HCT116 (cell line): ENCODE data around the gene ILDR1. TPM values are rescaled to one million over a fixed set of nuclear protein-coding genes. Genes with fewer than 3 reads are reported as not detected.

ENCODE experiments used
- ATAC-seq: fragments of 200-7000 bp; cut with Tn5 transposase; 2 replicates; pipeline ENCODE4 v1.9.1; 2020; ENCODE audit warnings: mild to moderate bottlenecking, moderate library complexity
- BruUV-seq: library from RNA; stranded (reverse); fragments of 400-500 nt; replicated peaks from 2 replicates; lab custom pipeline; 2021; lab: Mats Ljungman, UMichigan
- CTCF ChIA-PET: fragments of 300-600 bp; sonication (Branson Sonifier 250); formaldehyde crosslinking; loops from one replicate; lab custom pipeline; 2021; ENCODE audit warnings: antibody characterized with exemption; lab: Charles Lee
- POLR2A ChIA-PET: fragments of 300-600, 350-600 bp; sonication (Branson Sonifier 250); formaldehyde crosslinking; loops from one replicate; lab custom pipeline; 2021; ENCODE audit warnings: antibody characterized with exemption; lab: Charles Lee
- RAD21 ChIA-PET, 2 experiments: fragments of 300-600 bp; sonication (Branson Sonifier 250); formaldehyde crosslinking; loops; one replicate each; lab custom pipeline; 2023; ENCODE audit warnings: low total read pairs in 2 of 2; ENCODE audit not compliant: uncharacterized antibody in 2 of 2, unreplicated experiment in 2 of 2, low non-redundant PET in 1 of 2; lab: Charles Lee
- DNase-seq: peaks from one replicate; pipeline ENCODE4 v3.0.0-alpha.2; 2010; ENCODE audit warnings: low read depth, low spot score
- H2AFZ ChIP-seq: fragments of 200-600 bp; shearing (Covaris generic), sonication (generic); 2 replicates; pipeline ENCODE4 v1.6.1; 2017; ENCODE audit warnings: low read depth, mixed run types, mixed read lengths, antibody characterized with exemption, low read length; ENCODE audit not compliant: poor library complexity, severe bottlenecking
- H3K27ac ChIP-seq: 2 replicates; pipeline ENCODE4 v1.5.1; 2012; ENCODE audit warnings: low read depth, low read length
- H3K27me3 ChIP-seq: fragments of 200-600 bp; sonication (generic); 2 replicates; pipeline ENCODE4 v1.6.1; 2016; ENCODE audit warnings: mixed run types, low read length, mixed read lengths; ENCODE audit not compliant: insufficient read depth
- H3K36me3 ChIP-seq, 2 experiments: fragments of 200-500 bp in 1 of 2; fragments of 200-600 bp in 1 of 2; sonication (Bioruptor generic) in 1 of 2; sonication (generic) in 1 of 2; 2 replicates each; pipeline versions ENCODE4 v1.5.1 to v1.6.1; 2014 to 2016; ENCODE audit warnings: low read length in 2 of 2, inconsistent platforms in 1 of 2, mixed read lengths in 1 of 2, mixed run types in 1 of 2; ENCODE audit not compliant: insufficient read depth in 2 of 2, control insufficient read depth in 1 of 2
- H3K4me1 ChIP-seq, 2 experiments: fragments of 200-600 bp in 1 of 2; sonication (generic) in 1 of 2; 2 replicates each; pipeline versions ENCODE4 v1.5.1 to v1.6.1; 2012 to 2017; ENCODE audit warnings: low read length in 2 of 2, inconsistent platforms in 1 of 2, mild to moderate bottlenecking in 1 of 2, mixed read lengths in 1 of 2, mixed run types in 1 of 2, moderate library complexity in 1 of 2; ENCODE audit not compliant: insufficient read depth in 2 of 2, control insufficient read depth in 1 of 2
- H3K4me2 ChIP-seq: fragments of 200-600 bp; sonication (generic); 2 replicates; pipeline ENCODE4 v1.6.1; 2017; ENCODE audit warnings: mixed run types, low read length, mixed read lengths
- H3K4me3 ChIP-seq, 2 experiments: fragments of 200-600 bp in 1 of 2; sonication (generic) in 1 of 2; replicated peaks in 1 of 2; 2 replicates each; pipeline ENCODE4 v1.5.1; 2011 to 2016; ENCODE audit warnings: low read length in 2 of 2, control low read depth in 1 of 2, low read depth in 1 of 2, mild to moderate bottlenecking in 1 of 2, mixed read lengths in 1 of 2, mixed run types in 1 of 2
- H3K79me2 ChIP-seq: fragments of 200-600 bp; sonication (generic); 2 replicates; pipeline ENCODE4 v1.6.1; 2017; ENCODE audit warnings: mild to moderate bottlenecking, mixed run types, low read length, moderate library complexity, mixed read lengths; ENCODE audit not compliant: insufficient read depth
- H3K9ac ChIP-seq: fragments of 200-600 bp; sonication (generic); 2 replicates; pipeline ENCODE4 v1.6.1; 2016; ENCODE audit warnings: low read length, mixed read lengths
- H3K9me2 ChIP-seq: fragments of 200-600 bp; sonication (generic), shearing (Covaris generic); 2 replicates; pipeline ENCODE4 v1.6.1; 2017; ENCODE audit warnings: mixed run types, mild to moderate bottlenecking, moderate library complexity; ENCODE audit not compliant: insufficient read depth
- H3K9me3 ChIP-seq, 2 experiments: fragments of 200-500 bp in 1 of 2; fragments of 200-600 bp in 1 of 2; sonication (Bioruptor generic) in 1 of 2; sonication (generic) in 1 of 2; 2 replicates each; pipeline ENCODE4 v1.6.1; 2014 to 2017; ENCODE audit warnings: low read length in 2 of 2, mixed read lengths in 2 of 2, inconsistent platforms in 1 of 2, low read depth in 1 of 2, mild to moderate bottlenecking in 1 of 2, mixed run types in 1 of 2, moderate library complexity in 1 of 2; ENCODE audit not compliant: control insufficient read depth in 1 of 2, insufficient read depth in 1 of 2
- H4K20me1 ChIP-seq: fragments of 200-600 bp; sonication (generic), shearing (Covaris generic); 2 replicates; pipeline ENCODE4 v1.6.1; 2017; ENCODE audit warnings: mixed run types, mild to moderate bottlenecking, moderate library complexity; ENCODE audit not compliant: insufficient read depth
- ATF3 ChIP-seq: IDR thresholded peaks from 2 replicates; pipeline ENCODE4 v1.6.1; 2012
- CBX3 ChIP-seq: IDR thresholded peaks from 2 replicates; pipeline ENCODE4 v1.6.1; 2012; ENCODE audit warnings: low read depth
- CEBPB ChIP-seq: IDR thresholded peaks from 2 replicates; pipeline ENCODE4 v1.6.1; 2012; ENCODE audit warnings: low read depth
- CTCF ChIP-seq, 3 experiments: fragments of 200-600 bp in 1 of 3; sonication (generic) in 1 of 3; IDR thresholded peaks in 2 of 3; conservative IDR thresholded peaks in 1 of 3; 2 replicates each; pipeline ENCODE4 v1.5.1; 2012 to 2017; ENCODE audit warnings: low read depth in 2 of 3, low read length in 2 of 3, antibody characterized with exemption in 1 of 3, borderline replicate concordance in 1 of 3, control low read depth in 1 of 3, mild to moderate bottlenecking in 1 of 3, mixed read lengths in 1 of 3, mixed run types in 1 of 3, moderate library complexity in 1 of 3; ENCODE audit not compliant: insufficient read depth in 1 of 3
- EGR1 ChIP-seq: IDR thresholded peaks from 2 replicates; pipeline ENCODE4 v1.6.1; 2012; ENCODE audit warnings: low read depth
- ELF1 ChIP-seq: IDR thresholded peaks from 2 replicates; pipeline ENCODE4 v1.6.1; 2012; ENCODE audit warnings: low read depth, borderline replicate concordance
- EZH2 ChIP-seq: fragments of 200-600 bp; sonication (generic); IDR thresholded peaks from 2 replicates; pipeline ENCODE4 v1.6.1; 2017; ENCODE audit warnings: antibody characterized with exemption, mixed run types
- EZH2phosphoT487 ChIP-seq: fragments of 200-600 bp; IDR thresholded peaks from 2 replicates; pipeline ENCODE4 v1.6.1; 2018; ENCODE audit warnings: antibody characterized with exemption, borderline replicate concordance
- JUND ChIP-seq: IDR thresholded peaks from 2 replicates; pipeline ENCODE4 v1.6.1; 2012
- POLR2A ChIP-seq: IDR thresholded peaks from 2 replicates; pipeline ENCODE4 v1.7.0; 2011; ENCODE audit warnings: borderline replicate concordance; ENCODE audit not compliant: insufficient read depth, insufficient read length; ENCODE audit errors: extremely low read depth
- RAD21 ChIP-seq: IDR thresholded peaks from 2 replicates; pipeline ENCODE4 v1.6.1; 2012; ENCODE audit warnings: low read depth, mild to moderate bottlenecking
- SP1 ChIP-seq: IDR thresholded peaks from 2 replicates; pipeline ENCODE4 v1.6.1; 2012; ENCODE audit warnings: low read depth
- SRF ChIP-seq: IDR thresholded peaks from 2 replicates; pipeline ENCODE4 v1.6.1; 2012; ENCODE audit warnings: low read depth
- TCF7L2 ChIP-seq: IDR thresholded peaks from 2 replicates; pipeline ENCODE4 v1.7.0; 2011; ENCODE audit warnings: borderline replicate concordance, inconsistent platforms; ENCODE audit not compliant: insufficient read depth, insufficient read length; ENCODE audit errors: extremely low read depth
- YY1 ChIP-seq: IDR thresholded peaks from 2 replicates; pipeline ENCODE4 v1.6.1; 2011; ENCODE audit warnings: low read length, low read depth, moderate library complexity, mild to moderate bottlenecking; ENCODE audit not compliant: insufficient replicate concordance; ENCODE audit errors: extremely low read depth
- ZBTB33 ChIP-seq: IDR thresholded peaks from 2 replicates; pipeline ENCODE4 v1.6.1; 2011; ENCODE audit warnings: mild to moderate bottlenecking, low read length, moderate library complexity; ENCODE audit not compliant: insufficient replicate concordance; ENCODE audit errors: extremely low read depth
- intact Hi-C: fragments of 100-400 bp; cut with micrococcal nuclease; formaldehyde crosslinking; loops from 2 replicates; pipeline ENCODE4 v1.10.0; 2022
- total RNA-seq: library from RNA; stranded (reverse); gene quantifications from one replicate; pipeline ENCODE4 v1.2.1, GENCODE V29; 2021; ENCODE audit not compliant: unreplicated experiment
- TF ChIP-seq, protein P1 (sequence below): IDR thresholded peaks from 2 replicates; pipeline ENCODE4 v1.6.1; 2012; ENCODE audit warnings: low read depth
- TF ChIP-seq, protein P2 (sequence below): IDR thresholded peaks from 2 replicates; pipeline ENCODE4 v1.6.1; 2012

The ILDR1 gene
- total RNA-seq, 1 experiment from 2014 or later = 2.9 TPM

DNA sequence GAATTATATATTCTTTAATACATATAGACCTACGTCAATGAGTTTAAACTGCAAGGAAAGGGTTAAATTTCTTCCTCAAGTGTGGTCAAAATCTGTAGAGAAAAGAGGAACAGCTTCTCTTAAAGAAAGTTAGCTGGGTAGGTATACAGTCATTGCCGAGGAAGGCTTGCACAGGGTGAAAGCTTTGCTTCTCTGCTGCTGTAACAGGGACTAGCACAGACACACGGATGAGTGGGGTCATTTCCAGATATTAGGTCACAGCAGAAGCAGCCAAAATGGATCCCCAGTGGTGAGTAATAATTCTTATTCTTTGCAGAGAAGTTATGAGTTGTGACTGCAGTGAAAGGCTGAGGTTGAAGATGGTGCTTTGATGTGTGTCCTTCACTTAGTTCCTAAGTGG is 33.2 kb upstream of the ILDR1 start, which contains the start of gene CD86 (continued):
- TF ChIP-seq CTCF (IDR thresholded peaks at IDR 0.05 in 2 of 3, conservative IDR thresholded peaks at IDR 0.05 in 1 of 3; ENCODE audit: borderline replicate concordance in 1 of 3, insufficient read depth in 1 of 3, low read depth in 2 of 3, low read length in 2 of 3) (no peak), YY1 (no peak)
- TF ChIP-seq, all 23 proteins: peak for 0

DNA sequence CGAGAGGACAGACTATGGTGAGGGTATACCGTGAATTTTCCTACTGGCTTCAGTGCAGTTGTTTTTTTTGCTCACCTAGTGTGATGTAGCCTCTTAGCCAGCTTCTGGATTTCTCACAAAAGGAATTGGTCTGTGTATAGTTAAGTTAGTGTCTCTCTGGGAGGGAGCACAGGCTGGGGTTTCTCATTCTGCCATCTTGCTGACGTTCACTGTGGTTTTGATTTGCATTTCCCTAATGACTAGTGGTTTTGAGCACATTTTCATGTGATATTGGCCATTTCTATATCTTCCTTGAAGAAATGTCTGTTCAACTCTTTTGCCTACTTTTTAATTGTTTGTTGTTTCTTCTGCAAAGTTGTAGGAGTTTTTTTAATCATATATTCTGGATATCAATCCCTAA is 30.9 kb upstream of the ILDR1 start:
- no peaks in the 10 kb centered on the region for H3K27me3 ChIP-seq
- no TSS peak for BruUV-seq
- H3K79me2 ChIP-seq = no peaks in the 10 kb centered on the region
- no peak overlapping the region for H3K4me2 ChIP-seq
- ChIA-PET CTCF (no interaction called here), RAD21 (no interaction called here)
- H3K9me3 ChIP-seq = no peaks in the 10 kb centered on the region
- no peak for ATAC-seq
- H3K9me2 ChIP-seq = peaks cover 2% of the 10 kb centered on the region; the same call in 1 of the 2 replicates
- TF ChIP-seq, protein P1, sequence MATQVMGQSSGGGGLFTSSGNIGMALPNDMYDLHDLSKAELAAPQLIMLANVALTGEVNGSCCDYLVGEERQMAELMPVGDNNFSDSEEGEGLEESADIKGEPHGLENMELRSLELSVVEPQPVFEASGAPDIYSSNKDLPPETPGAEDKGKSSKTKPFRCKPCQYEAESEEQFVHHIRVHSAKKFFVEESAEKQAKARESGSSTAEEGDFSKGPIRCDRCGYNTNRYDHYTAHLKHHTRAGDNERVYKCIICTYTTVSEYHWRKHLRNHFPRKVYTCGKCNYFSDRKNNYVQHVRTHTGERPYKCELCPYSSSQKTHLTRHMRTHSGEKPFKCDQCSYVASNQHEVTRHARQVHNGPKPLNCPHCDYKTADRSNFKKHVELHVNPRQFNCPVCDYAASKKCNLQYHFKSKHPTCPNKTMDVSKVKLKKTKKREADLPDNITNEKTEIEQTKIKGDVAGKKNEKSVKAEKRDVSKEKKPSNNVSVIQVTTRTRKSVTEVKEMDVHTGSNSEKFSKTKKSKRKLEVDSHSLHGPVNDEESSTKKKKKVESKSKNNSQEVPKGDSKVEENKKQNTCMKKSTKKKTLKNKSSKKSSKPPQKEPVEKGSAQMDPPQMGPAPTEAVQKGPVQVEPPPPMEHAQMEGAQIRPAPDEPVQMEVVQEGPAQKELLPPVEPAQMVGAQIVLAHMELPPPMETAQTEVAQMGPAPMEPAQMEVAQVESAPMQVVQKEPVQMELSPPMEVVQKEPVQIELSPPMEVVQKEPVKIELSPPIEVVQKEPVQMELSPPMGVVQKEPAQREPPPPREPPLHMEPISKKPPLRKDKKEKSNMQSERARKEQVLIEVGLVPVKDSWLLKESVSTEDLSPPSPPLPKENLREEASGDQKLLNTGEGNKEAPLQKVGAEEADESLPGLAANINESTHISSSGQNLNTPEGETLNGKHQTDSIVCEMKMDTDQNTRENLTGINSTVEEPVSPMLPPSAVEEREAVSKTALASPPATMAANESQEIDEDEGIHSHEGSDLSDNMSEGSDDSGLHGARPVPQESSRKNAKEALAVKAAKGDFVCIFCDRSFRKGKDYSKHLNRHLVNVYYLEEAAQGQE = no peak
- no peak for TF ChIP-seq ELF1
- TF ChIP-seq EGR1 = no peak
- no peak for TF ChIP-seq ATF3
- TF ChIP-seq SRF = no peak
- no peak for TF ChIP-seq RAD21
- no peak for TF ChIP-seq CBX3
- TF ChIP-seq TCF7L2 = no peak
- TF ChIP-seq EZH2 = no peak
- TF ChIP-seq, protein P2, sequence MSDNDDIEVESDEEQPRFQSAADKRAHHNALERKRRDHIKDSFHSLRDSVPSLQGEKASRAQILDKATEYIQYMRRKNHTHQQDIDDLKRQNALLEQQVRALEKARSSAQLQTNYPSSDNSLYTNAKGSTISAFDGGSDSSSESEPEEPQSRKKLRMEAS = no peak
- TF ChIP-seq ZBTB33 = no peak
- TF ChIP-seq POLR2A = no peak
- TF ChIP-seq JUND = no peak
- TF ChIP-seq SP1 = no peak
- TF ChIP-seq CEBPB = no peak
- no peak for TF ChIP-seq YY1
- no peak for TF ChIP-seq EZH2phosphoT487
- TF ChIP-seq, all 23 proteins: peak for 0
- intact Hi-C loops = no loop called here
- H3K27ac ChIP-seq = no peak overlapping the region
- H3K36me3 ChIP-seq = no peaks in the 10 kb centered on the region
- no peaks in the 10 kb centered on the region for H4K20me1 ChIP-seq
- POLR2A ChIA-PET = no interaction called here
- H3K9ac ChIP-seq = no peak overlapping the region
- no peak for DNase-seq
- H2AFZ ChIP-seq = no peak overlapping the region
- no peaks in the 10 kb centered on the region for H3K4me1 ChIP-seq
- no peak overlapping the region for H3K4me3 ChIP-seq
